Suppressor macrophage treated with lipopolysaccharide for 1 hour (primary cell): Measurements from ENCODE around the gene LEMD2.

ENCODE experiments used
- DNase-seq, 3 donors: peaks; one replicate each; pipeline ENCODE4 v3.0.0-alpha.2; 2020 to 2022

LEMD2 gene

DNA sequence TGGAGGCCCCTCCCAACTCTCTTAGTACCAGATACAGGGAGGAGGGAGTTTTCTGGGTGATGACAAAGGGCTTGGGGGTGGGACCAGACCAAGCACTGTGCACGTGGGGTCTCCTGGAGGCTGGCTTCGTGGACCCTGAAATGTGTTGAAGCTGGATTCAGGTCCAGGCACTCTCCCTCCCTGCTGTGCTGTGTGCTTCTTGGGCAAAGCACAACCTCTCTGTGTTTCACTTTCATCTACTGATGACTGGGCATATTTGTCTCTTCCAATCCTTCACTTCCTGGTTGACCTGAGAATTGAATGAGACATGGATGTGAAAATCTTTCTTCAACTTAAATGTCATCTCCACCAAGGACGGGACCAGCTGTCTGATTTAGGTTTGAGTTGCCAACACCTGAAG, 29.4 kb upstream of the LEMD2 start:
- DNase-seq = no peak

GRCh38 chr6:33817489-33817888, 28.6 kb upstream of the LEMD2 start:
- DNase-seq = no peak

DNA sequence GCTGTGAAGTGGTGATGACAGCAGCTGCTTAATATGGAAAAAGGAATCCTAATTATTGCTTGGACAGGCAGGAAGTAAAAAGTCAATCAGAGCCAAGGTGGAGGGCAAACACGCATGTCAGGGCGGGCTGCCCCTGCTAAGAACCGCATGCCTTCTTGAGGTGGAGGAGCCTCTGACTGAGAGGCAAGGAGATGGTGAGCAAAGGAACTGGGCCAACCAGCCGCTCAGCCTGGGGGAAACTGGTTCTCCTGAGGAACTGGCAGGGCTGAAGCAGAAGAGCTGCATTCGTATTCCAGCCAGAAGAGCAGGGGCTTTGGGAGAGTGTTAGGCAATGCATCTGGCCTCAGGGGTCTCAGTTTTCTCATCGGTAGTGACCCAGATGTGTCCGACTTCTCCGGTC, 28.0 kb upstream of the LEMD2 start:
- DNase-seq = no peak

- DNase-seq = peak in 2 of 3 donors; percentile 27
Observed at GRCh38 chr6:33815854-33816253, 26.9 kb upstream of the LEMD2 start.

- DNase-seq = no peak
Observed at GRCh38 chr6:33813990-33814985, 25.4 kb upstream of the LEMD2 start.

- no peak for DNase-seq
Observed at GRCh38 chr6:33813246-33813904, 24.4 kb upstream of the LEMD2 start.

DNA sequence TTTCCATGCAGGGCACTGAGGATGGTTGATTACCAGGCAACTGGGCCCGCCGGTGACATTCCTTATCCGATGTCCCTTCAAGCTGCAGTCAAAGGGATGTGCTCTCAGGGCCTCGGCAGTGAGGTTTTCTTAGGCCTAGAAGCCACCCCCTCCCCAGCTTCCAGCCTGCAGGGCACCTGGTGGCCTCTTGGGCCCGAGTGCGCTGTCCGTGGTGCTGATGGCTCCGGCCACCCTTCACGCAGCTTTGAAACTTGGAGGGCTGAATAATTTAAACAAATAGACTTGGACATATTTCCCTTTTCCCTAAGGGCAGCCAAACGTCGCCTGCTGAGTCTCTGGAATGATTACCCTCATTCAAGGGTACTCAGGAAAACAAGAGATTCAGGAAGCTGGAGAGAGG, 23.7 kb upstream of the LEMD2 start:
- DNase-seq = peak; percentile 64 to 83 (median 73)

DNA sequence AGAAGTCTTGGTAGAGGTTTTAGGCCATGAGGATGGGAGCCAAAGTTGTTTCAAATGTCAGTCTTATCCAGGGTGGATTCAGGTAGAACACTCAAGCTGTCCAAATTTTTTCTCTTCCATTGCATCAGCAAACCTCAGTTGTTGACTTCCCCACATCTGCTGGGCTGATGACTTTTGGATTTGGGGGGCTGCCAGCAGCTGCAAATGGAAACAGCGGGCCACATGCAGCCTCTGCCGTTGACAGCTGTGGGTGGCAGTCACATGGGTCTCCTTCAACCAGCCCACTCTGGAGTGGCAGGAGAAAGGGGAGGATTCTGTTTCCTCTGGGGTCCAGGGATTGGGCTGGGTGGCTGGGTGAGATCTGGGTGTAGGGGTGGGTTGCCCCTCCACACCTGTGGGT, 20.7 kb upstream of the LEMD2 start:
- DNase-seq = no peak

DNA sequence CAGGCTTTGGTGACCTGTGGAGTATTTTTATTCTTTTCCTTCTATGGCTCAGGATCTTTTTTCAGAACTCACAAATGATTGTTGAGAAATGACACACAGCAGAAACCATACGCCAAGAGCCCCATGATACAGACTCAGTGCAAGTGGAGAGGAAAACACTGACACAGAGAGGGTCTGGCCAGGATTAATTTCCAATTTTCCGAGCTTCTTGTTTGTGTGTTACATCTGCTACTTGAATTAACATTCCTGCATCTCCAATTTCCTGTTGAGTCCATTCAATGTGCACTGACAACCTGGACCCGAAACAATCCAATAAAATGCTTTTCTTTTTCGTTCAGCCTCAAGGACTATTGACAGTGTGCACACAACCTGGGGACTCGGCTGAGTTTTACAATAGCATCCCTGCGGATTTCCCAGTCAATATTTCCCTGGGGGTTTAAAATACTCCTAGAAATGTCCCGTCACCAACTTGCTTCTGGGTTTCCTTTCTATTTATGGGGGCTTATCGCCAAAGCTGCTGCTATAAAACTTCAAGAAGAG, 19.8 kb upstream of the LEMD2 start:
- DNase-seq = no peak

DNA sequence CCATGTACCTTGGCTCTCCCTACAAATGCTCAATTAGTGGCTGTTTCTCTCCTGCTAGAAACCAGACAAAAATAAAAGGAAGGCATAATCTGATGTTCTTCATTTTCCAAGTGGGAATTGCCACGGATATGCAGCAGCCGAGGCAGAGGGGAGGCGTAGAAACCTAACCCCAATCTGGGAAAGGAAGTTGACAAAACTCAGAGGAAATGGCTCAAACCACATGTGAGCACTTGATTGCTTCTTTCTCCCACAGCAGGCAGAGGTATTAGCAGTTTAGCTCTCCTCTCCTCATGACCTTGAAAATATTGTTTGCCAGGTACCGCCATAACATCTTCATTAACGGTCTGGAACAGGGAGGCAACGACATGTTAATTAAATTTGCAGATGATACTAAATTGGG, 18.7 kb upstream of the LEMD2 start:
- peak; percentile 18 to 36 (median 19) for DNase-seq

DNA sequence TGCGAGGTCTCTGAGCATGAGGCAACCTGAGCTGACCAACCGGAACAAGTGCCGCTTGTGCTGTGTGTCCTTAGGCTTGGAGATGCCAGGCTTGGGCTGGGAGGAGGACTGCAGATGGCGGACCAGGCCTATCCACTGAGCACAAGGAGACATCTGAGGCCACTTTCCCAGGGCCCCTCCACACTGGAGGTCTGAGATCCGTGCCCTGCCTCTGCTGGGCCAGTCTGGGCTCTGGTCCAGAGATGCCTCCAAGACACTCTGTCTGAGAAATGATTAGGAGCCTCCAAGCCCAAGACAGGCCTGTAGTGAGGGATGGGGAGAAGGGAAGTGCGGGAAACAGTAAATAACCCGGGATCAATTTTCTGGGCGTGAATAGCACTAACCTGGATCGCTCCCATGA, 17.9 kb upstream of the LEMD2 start:
- DNase-seq = no peak

DNA sequence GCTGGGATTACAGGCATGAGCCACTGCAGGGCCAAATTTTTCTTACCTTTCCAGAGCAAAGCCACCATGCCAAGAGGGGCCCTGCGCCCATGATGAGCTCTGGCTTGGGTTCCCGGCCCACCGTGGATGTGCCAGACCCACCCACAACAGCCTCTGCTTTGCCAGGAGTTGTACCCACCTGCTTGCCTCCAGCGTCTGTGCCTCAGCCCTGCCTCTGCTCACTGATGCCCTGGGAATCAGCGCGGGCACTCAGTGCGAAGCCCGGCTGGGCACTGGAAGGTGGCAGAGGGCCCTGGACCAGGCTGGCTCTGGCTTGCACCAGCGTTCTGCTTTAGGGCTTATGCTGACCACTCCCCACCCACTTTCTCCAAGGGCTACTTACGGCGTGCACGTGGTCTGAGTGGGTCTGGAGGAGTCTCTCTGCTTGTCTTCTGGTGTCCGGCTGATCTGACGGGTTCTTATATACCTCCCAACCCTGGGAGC, 14.7 kb upstream of the LEMD2 start, which contains the start of gene MLN:
TSS of gene MLN (minus strand) at position 433 of the 483 bp plus-strand sequence. CDS start 2,840 bp downstream, outside the sequence.
- no peak for DNase-seq

- no peak for DNase-seq
Observed at GRCh38 chr6:33802186-33802958, 13.4 kb upstream of the LEMD2 start.

- DNase-seq = no peak
Observed at GRCh38 chr6:33801611-33802010, 12.7 kb upstream of the LEMD2 start.

- DNase-seq = no peak
Observed at GRCh38 chr6:33800248-33800969, 11.5 kb upstream of the LEMD2 start.

GRCh38 chr6:33799454-33800113, 10.7 kb upstream of the LEMD2 start:
- DNase-seq = no peak

- no peak for DNase-seq
Observed at GRCh38 chr6:33798343-33798848, 9.5 kb upstream of the LEMD2 start.

- DNase-seq = no peak
Observed at GRCh38 chr6:33797626-33798342, 8.9 kb upstream of the LEMD2 start.

DNA sequence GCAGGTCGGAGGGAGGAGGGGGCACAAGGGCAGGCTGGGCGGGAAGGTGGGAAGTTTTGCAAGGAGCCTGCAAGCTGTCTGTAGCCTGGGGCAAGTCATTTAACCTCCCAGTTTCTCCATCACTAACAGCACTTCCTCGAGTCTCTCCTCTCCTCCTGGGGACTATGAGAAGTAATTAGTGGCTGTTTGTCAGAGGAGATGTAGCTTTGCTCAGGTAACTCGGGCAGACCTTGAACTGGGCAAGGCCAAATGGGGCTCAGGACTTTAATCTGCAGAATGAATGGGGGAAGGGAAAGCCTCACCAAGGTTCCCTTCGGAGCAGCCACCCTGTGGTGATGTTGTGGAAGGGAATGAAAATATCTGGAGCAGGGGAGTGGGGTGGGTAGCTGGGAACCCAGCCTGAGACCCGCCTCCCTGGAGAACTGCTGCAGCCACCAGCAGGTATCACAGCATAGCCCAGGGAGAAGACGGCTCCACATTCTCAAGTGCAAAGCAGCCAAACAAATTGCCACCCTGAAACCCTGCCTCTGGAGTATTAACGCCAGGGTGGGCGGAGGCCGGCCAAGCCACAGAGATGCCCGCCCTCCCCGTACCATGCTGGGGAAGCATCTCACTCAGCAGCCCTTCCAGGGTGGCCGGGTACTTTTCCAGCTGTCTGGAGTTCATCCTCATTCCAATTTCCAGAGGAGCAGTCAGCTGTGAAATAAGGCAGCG, 6.1 kb upstream of the LEMD2 start:
- DNase-seq = no peak

DNA sequence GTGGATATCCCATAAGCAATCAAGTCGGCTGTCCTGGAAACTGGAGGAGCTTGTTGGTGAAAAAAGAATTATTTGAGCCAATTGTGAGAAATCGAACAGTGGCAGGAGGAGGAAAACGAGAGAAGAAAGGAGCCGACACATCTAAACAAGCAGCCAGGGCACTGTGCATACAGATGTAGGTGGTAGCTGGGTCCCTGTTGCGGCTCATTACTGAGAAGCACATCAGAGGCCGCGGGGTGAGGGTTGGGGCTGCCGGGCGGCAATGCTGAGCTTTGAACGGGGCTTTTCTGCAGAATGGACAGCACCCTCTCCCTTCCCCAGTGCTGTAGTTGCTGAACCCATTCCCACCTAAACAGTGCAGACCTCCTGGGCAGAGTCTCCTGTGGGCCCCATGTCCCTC, 4.1 kb upstream of the LEMD2 start:
- no peak for DNase-seq
